ENCODE measurements around the gene NCR1.
"Not testable (repeated sequence)": the region's sequence is repeated elsewhere in the genome, so short reads cannot be mapped to it uniquely, and the experiment has no call there.

Gene NCR1

GRCh38 chr19:54905803-54906511 lies at the start of gene NCR1:
Gene NCR1 (plus strand): TSS chr19:54906148. CDS start chr19:54906188, 40 bp downstream.
- in situ Hi-C loops (cut with MboI; ENCODE audit: low sequenced_read_pairs), result loop anchor here (25.0 kb wide), 1 partner anchor 419 kb away; no protein-coding TSS in a partner anchor

- in situ Hi-C loops (cut with MboI; ENCODE audit: low sequenced_read_pairs), result loop anchor here (10.0 kb wide), 1 partner anchor 84 kb away; no protein-coding TSS in a partner anchor
Observed at GRCh38 chr19:54858476-54858875, 47.5 kb upstream of the NCR1 start.

DNA sequence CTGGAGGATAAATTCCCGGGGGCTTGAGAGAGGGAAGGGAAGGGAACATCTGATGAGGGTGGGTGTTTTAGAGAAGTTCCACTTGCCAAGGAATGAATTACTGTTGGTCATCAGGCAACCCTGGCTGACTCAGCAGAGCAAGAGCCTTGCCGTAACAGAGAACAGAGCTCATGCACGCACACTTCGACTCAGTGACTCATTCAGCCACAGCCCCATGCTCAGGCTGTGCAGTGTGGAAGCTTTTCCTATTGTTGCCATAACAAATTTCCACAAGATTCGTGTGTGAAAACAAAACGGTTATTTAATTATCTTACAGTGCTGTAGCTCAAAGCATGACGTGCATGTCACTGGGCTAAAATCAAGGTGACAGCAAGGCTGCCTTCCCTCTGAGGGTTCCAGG lies 46.5 kb upstream of the NCR1 start:
- in situ Hi-C loops (cut with MboI; ENCODE audit: low sequenced_read_pairs), result loop anchor here (10.0 kb wide), 1 partner anchor 85 kb away; no protein-coding TSS in a partner anchor

DNA sequence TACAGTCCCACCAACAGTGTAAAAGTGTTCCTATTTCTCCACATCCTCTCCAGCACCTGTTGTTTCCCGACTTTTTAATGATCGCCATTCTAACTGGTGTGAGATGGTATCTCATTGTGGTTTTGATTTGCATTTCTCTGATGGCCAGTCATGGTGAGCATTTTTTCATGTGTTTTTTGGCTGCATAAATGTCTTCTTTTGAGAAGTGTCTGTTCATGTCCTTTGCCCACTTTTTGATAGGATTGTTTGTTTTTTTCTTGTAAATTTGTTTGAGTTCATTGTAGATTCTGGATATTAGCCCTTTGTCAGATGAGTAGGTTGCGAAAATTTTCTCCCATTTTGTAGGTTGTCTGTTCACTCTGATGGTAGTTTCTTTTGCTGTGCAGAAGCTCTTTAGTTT lies 42.5 kb upstream of the NCR1 start:
- in situ Hi-C loops (cut with MboI; ENCODE audit: low sequenced_read_pairs), result not testable (repeated sequence)

- in situ Hi-C loops (cut with MboI; ENCODE audit: low sequenced_read_pairs), result no loop called here
Observed at GRCh38 chr19:54871696-54872095, 34.3 kb upstream of the NCR1 start.

GRCh38 chr19:54873990-54874389 lies 32.0 kb upstream of the NCR1 start, which contains the start of gene FCAR:
Gene FCAR (plus strand): TSS chr19:54874235. CDS start chr19:54874290, 55 bp downstream.
- in situ Hi-C loops (cut with MboI; ENCODE audit: low sequenced_read_pairs), result no loop called here

GRCh38 chr19:54875506-54875905 lies 30.4 kb upstream of the NCR1 start:
- in situ Hi-C loops (cut with MboI; ENCODE audit: low sequenced_read_pairs), result no loop called here

DNA sequence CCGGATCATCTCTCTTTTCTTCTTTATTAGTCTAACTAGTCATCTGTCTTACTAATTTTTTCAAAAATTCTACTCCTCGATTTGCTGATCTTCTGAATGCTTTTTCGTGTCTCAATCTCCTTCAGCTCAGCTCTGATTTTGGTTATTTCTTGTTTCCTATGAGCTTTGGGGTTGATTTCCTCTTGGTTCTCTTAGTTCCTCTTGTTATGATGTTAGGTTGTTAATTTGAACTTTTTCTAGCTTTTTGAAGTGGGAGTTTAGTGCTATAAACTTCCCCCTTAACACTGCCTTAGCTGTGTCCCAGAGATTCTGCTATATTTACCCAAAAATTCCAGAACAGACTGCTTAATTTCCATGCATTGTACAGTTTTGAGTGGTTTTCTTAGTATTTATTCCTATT lies 28.5 kb upstream of the NCR1 start:
- in situ Hi-C loops (cut with MboI; ENCODE audit: low sequenced_read_pairs), result no loop called here

DNA sequence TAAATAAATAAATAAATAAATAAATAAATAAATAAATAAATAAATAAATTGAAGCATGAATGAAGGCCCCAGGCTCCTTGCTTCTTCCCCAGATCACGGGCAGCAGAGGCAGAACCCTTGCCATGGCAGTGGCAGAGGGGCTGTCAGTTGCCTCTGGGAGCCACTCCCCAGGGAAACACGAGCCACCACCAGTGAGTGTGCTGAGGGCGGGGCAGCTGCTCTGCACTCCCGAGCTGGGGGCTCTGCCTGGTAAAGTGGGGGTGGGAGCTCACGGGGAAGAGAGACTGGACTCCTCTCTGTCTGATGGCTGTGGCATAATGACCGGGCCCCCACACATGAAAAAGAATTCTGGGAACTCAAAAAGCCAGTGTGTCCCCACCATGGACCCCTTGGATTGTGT lies 24.1 kb upstream of the NCR1 start:
- in situ Hi-C loops (cut with MboI; ENCODE audit: low sequenced_read_pairs), result no loop called here

DNA sequence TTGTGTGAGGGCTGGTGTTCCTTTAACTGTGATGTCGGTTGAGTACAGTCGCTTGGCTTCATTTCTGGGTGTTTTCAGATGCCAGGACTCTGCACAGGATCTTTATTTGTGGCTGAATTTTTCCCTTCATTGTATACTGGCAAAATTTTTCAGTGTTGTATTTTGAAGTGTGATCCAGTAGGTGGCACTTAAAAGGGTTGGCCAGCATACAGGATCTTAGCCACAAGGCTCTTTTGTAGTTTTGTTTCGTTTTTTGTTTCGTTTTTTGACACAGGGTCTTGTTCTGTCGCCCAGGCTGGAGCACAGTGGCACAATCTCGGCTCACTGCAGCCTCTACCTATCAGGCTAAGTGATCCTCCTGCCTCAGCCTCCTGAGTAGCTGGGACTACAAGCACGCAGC lies 23.2 kb upstream of the NCR1 start:
- in situ Hi-C loops (cut with MboI; ENCODE audit: low sequenced_read_pairs), result no loop called here

GRCh38 chr19:54883228-54883627 lies 22.7 kb upstream of the NCR1 start:
- in situ Hi-C loops (cut with MboI; ENCODE audit: low sequenced_read_pairs), result no loop called here

GRCh38 chr19:54888239-54888638 lies 17.7 kb upstream of the NCR1 start:
- in situ Hi-C loops (cut with MboI; ENCODE audit: low sequenced_read_pairs), result no loop called here

DNA sequence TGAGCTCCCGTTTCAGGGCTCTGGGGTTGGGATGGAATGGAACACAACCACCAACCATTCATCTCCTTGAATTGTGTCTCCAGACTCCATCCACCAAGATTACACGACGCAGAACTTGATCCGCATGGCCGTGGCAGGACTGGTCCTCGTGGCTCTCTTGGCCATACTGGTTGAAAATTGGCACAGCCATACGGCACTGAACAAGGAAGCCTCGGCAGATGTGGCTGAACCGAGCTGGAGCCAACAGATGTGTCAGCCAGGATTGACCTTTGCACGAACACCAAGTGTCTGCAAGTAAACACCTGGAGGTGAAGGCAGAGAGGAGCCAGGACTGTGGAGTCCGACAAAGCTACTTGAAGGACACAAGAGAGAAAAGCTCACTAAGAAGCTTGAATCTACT lies 16.4 kb upstream of the NCR1 start:
- in situ Hi-C loops (cut with MboI; ENCODE audit: low sequenced_read_pairs), result no loop called here

- in situ Hi-C loops (cut with MboI; ENCODE audit: low sequenced_read_pairs), result no loop called here
Observed at GRCh38 chr19:54893406-54893805, 12.5 kb upstream of the NCR1 start.

- in situ Hi-C loops (cut with MboI; ENCODE audit: low sequenced_read_pairs), result not testable (repeated sequence)
Observed at GRCh38 chr19:54894106-54894505, 11.8 kb upstream of the NCR1 start.

GRCh38 chr19:54896036-54896435 lies 9.9 kb upstream of the NCR1 start:
- in situ Hi-C loops (cut with MboI; ENCODE audit: low sequenced_read_pairs), result no loop called here

GRCh38 chr19:54898685-54899084 lies 7.3 kb upstream of the NCR1 start:
- in situ Hi-C loops (cut with MboI; ENCODE audit: low sequenced_read_pairs), result not testable (repeated sequence)

DNA sequence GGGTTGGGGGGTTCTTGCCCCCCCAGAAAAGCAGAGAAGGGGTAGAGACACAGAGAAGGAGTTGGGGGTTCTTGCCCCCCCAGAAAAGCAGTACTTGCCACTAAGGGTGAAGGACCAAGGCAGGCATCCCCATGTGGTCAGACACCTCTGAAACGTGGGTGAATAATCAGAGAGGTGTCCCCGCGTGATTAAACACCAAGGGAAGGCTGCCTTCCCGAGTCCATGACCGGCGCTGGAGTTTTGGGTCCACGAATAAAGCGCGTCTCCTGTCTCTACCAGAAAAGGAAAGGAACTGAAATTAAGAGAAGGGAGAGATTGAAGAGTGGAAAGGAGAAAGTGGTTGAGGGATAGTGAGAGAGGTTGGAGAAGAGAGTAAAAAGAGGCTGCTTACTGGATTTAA lies 6.3 kb upstream of the NCR1 start:
- in situ Hi-C loops (cut with MboI; ENCODE audit: low sequenced_read_pairs), result loop anchor here (25.0 kb wide), 1 partner anchor 412 kb away; no protein-coding TSS in a partner anchor

DNA sequence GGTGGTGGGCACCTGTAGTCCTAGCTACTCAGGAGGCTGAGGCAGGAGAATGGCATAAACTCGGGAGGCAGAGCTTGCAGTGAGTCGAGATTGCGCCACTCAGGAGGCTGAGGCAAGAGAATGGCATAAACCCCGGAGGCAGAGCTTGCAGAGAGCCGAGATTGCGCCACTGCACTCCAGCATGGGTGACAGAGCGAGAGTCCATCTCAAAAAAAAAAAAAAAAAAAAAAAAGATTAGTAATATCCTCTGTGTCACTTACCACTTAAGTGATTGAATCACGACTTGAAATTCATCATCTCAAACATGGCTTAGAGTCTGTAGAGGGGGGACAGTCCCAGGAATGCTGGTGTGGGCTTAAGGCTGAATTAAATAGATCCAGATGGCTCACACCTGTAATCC lies 4.8 kb upstream of the NCR1 start:
- in situ Hi-C loops (cut with MboI; ENCODE audit: low sequenced_read_pairs), result loop anchor here (25.0 kb wide), 1 partner anchor 414 kb away; no protein-coding TSS in a partner anchor

DNA sequence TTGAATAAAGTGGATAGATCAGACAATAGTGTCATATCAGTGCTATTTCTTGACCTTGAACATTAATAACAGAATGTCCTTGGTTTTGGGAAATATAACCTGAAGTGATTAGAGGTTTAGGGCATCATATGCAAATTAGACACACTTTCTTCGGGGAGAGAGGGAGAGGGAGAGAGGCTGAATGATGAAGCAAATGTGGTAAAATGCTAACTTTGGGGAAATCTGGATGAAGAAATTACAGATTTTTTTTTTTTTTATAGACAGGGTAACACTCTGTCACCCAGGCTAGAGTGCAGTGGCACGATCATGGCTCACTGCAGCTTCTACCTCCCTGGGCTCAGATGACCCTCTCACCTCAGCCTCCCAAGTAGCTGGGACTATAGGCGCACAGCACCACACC lies 3.9 kb upstream of the NCR1 start:
- in situ Hi-C loops (cut with MboI; ENCODE audit: low sequenced_read_pairs), result loop anchor here (25.0 kb wide), 1 partner anchor 415 kb away; no protein-coding TSS in a partner anchor

- in situ Hi-C loops (cut with MboI; ENCODE audit: low sequenced_read_pairs), result loop anchor here (25.0 kb wide), 1 partner anchor 416 kb away; no protein-coding TSS in a partner anchor
Observed at GRCh38 chr19:54903303-54903702, 2.6 kb upstream of the NCR1 start.

DNA sequence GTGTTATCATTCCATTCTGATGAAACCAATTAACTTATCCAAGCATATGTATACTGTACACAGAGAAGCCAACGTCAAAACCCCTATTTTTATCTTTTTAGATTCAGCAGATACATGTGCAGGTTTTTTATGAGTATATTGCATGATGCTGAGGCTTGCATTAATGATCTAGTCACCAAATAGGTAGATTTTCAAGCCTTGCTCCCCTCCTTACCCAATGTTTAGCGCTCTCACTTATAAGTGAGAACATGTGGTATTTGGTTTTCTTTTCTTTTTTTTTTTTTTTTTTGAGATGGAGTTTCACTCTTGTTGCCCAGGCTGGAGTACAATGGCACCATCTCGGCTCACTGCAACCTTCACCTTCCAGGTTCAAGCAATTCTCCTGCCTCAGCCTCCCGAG lies 1.7 kb upstream of the NCR1 start:
- in situ Hi-C loops (cut with MboI; ENCODE audit: low sequenced_read_pairs), result loop anchor here (25.0 kb wide), 1 partner anchor 417 kb away; no protein-coding TSS in a partner anchor

Data from HL-60/S4 (cell line).